ENCODE measurements around the gene SLC66A1.
"Not testable (repeated sequence)": the region's sequence is repeated elsewhere in the genome, so short reads cannot be mapped to it uniquely, and the experiment has no call there.

SLC66A1 gene

GRCh38 chr1:19311931-19312781 lies at the start of gene SLC66A1, which contains the start of gene AKR7A2:
Gene SLC66A1, plus strand, starts transcription at chr1:19312326. Its CDS starts 5,352 bp downstream, at chr1:19317678.
Gene AKR7A2, minus strand, starts transcription at chr1:19312144. Its CDS starts 20 bp downstream, at chr1:19312124.
- DNase-seq: peak; percentile 91

- DNase-seq: no peak
These were observed 49.4 kb upstream of the SLC66A1 start for GRCh38 chr1:19262744-19263143.

- DNase-seq: no peak
These were observed 43.7 kb upstream of the SLC66A1 start for GRCh38 chr1:19268445-19268844.

- DNase-seq: peak; percentile 19
These were observed 42.4 kb upstream of the SLC66A1 start for GRCh38 chr1:19269427-19270342.

GRCh38 chr1:19270343-19270730 lies 41.8 kb upstream of the SLC66A1 start:
- not testable (repeated sequence) for DNase-seq

- no peak for DNase-seq
These were observed 40.1 kb upstream of the SLC66A1 start for GRCh38 chr1:19272064-19272463.

GRCh38 chr1:19273106-19273843 lies 38.9 kb upstream of the SLC66A1 start:
- DNase-seq: no peak

- not testable (repeated sequence) for DNase-seq
These were observed 38.1 kb upstream of the SLC66A1 start for GRCh38 chr1:19273844-19274531.

- DNase-seq: no peak
These were observed 37.5 kb upstream of the SLC66A1 start for GRCh38 chr1:19274636-19275035.

GRCh38 chr1:19283891-19284290 lies 28.2 kb upstream of the SLC66A1 start:
- no peak for DNase-seq

GRCh38 chr1:19284881-19285280 lies 27.2 kb upstream of the SLC66A1 start:
- no peak for DNase-seq

- DNase-seq: not testable (repeated sequence)
These were observed 26.8 kb upstream of the SLC66A1 start for GRCh38 chr1:19285366-19285765.

GRCh38 chr1:19285807-19286206 lies 26.3 kb upstream of the SLC66A1 start:
- not testable (repeated sequence) for DNase-seq

GRCh38 chr1:19287436-19288185 lies 24.5 kb upstream of the SLC66A1 start:
- no peak for DNase-seq

- peak; percentile 0 for DNase-seq
These were observed 23.5 kb upstream of the SLC66A1 start, which contains the start of gene AKR7A3 for GRCh38 chr1:19288324-19289241. Gene AKR7A3, minus strand, starts transcription at chr1:19288770. Its CDS starts 61 bp downstream, at chr1:19288709.

- no peak for DNase-seq
These were observed 22.9 kb upstream of the SLC66A1 start for GRCh38 chr1:19289244-19289643.

GRCh38 chr1:19294638-19295037 lies 17.5 kb upstream of the SLC66A1 start:
- no peak for DNase-seq

GRCh38 chr1:19300211-19300610 lies 11.9 kb upstream of the SLC66A1 start:
- DNase-seq: peak; percentile 80

- not testable (repeated sequence) for DNase-seq
These were observed 8.0 kb upstream of the SLC66A1 start for GRCh38 chr1:19304081-19304480.

GRCh38 chr1:19305880-19306279 lies 6.2 kb upstream of the SLC66A1 start:
- DNase-seq: no peak

Data from NCI-H69 (cell line).